NCI-H146 treated with DMSO at 0.1 percent for 48 hours (cell line): ENCODE results near the gene ENPP7.

Experiments used
- DNase-seq: peaks from one replicate; lab custom pipeline; 2025; ENCODE audit not compliant: unreplicated experiment; lab: John Stamatoyannopoulos, UW

ENPP7 gene

GRCh38 chr17:79776376-79777119 lies 45.8 kb downstream of the ENPP7 start:
- DNase-seq = peak; percentile 40

DNA sequence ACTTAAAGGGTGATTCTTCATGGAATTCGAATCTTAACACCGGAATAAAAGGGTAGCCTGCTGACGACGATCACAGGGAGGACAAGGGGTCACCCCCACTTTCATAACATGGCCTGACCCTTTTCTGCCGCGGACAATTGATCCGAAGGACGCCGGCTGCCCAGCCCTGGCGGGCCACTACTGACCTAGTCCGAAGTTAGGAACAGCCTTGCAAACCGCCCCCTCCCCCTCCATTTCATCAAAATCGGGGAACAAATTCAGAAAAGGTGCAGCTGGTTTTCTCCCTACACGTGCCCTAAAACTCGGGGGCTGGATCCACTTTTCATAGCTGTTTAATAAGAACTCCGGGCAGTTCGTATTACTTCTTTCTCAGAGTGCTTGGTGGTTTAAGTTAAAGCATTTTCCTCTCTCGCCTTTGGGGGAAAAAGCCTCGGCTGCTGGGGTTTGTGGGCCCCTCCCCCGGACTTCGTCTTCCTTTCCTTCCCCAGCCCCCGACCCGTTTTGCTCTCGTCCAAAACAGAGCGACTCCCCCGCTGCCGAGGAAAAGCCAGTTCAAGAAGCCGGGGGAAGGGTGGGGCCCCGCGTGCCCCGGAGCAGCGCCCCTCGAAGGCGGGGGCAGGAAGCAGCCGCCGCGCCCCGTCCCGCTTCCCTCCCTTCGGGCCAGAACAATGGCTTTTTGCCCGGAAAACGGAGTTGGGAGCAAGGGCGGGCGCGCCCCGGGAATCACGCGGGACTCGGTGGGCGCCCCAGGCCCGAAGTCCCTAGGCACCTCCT lies 46.6 kb downstream of the ENPP7 start:
- no peak for DNase-seq

DNA sequence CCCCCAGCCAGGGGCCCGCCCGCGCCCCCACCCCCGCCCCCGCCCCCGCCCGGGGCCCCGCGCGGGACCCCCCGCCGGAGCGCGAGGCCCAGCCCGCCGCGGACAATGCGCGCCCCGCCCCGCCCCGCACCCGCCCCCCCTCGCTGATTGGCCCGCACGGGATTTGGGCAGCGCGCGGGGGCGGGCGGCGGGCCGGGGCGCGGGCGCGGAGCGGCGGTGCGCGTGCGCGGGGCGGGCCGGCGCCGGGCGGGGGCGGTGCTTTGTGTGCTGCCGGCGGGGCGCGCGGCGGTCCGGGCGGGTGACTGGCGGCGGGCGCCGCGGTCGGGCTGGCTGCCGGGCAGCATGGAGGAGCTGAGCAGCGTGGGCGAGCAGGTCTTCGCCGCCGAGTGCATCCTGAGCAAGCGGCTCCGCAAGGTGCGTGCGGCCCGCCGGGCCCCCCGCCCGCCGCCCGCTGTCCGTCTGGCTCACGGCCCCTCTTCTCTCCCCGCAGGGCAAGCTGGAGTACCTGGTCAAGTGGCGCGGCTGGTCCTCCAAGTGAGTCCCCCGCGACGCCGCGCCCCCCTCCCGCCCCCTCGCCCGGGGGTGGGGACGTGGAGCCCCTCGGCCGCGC lies 47.3 kb downstream of the ENPP7 start, which contains the start of gene CBX2:
Gene CBX2 (plus strand): TSS at position 255 of the 610 bp plus-strand sequence. CDS start 88 bp downstream, at position 343.
- DNase-seq = peak; percentile 30

- DNase-seq = peak; percentile 38
These were observed 47.9 kb downstream of the ENPP7 start for GRCh38 chr17:79778504-79779083.

- DNase-seq = no peak
These were observed 48.4 kb downstream of the ENPP7 start for GRCh38 chr17:79779084-79779529.

DNA sequence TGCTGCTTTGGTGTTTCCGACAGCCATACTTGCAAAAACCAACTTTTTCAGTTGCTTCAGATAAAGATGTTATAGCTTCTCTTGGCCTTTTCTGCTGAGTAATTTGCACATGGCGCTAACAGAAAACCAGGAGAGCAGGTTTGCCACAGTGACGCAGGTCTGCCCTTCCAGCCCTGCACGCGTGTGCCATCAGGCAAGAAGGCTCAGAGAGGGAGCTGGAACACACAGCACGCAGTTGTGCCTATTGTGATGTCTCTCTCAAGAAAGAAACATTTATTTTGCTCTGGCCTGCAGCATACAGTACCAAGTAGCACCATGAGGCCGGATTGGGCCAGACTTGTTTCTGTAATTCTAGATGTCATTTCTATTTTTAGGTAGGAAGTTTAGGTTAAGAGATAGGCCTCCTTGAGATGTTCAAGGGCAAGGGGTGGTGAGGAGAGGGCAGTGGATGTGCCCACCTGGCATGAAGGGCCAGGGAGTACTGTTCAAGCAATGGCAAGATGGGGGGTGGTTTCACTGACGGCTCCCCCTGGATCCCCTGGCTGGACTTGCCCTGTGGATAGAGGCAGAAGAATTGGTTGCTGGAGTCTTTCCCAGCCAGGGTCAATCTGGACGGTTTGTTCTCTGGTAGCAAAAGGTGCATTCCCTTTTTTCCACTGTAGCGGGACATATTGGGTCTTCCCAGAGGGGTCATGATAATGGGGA lies 49.1 kb downstream of the ENPP7 start:
- no peak for DNase-seq

DNA sequence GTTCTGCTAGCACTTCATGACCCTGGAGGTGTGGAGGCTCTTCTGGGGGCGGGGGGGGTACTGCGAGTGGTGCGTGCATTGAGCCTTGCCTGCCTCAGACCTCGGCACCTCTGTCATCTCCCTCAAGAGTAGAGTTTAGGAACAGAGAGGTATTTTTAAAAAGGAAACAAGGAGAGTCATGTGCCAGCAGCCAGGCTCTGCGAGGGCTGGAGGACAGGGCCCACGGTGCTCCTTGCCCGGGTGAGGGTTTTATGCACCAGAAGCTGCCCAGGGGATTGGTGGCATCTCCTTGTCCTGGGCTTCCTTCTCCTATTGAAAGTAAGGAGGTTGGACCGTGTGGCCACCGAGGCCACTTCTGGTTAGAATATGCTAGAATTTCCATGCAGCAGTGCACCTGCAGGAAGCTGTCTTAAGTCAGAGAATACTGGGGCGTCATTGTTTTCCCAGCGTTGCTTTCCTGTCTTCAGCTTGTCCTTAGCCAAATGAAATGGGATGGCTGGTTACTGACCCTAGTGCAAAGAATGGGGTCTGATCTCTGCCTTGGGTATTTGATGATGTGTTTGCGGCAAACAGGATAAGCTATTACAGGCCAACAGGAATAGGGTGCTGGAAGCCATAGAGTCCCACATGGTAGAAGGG lies 50.4 kb downstream of the ENPP7 start:
- DNase-seq = no peak

DNA sequence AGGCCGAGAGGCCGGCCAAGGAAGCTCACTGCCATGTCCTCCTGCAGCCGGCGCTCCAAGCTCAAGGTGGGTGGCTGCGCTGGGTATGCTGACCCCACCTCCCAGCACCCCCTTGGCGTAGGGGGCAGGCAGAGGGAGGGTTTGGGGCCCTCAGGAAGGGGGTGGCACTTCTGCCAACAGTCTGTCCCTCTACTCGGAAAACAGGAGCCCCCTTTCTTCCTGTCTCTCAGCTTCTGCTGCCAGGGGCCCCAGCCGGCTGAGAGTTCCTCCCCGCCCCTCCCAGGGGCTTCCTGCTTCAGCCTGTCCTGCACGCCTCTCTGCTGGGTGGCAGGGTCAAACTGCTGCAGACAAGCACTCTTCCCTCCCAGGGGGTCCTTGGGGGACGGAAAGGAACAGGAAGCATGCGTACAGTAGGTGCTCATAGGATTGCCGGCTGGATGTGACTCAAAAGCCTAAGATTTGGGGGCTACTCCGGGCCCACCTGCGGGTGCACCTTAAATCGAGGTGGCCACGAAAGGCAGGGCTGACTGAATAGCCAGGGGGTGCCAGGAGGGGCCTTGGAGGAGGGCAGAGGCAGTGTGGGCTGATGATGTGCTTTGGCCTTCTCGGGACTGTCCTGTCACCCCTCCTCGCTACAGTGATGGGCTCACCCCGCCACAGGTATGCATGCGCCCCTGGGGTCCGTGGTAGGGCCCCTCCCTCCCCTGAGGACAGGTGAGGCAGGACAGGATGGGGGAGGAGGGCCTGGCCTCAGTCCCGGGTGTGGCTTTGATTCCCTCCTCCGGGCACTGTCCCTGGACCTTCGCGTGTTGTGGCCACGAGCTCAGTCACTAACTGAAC lies 51.2 kb downstream of the ENPP7 start:
- no peak for DNase-seq

GRCh38 chr17:79783891-79784290 lies 53.1 kb downstream of the ENPP7 start:
- no peak for DNase-seq

DNA sequence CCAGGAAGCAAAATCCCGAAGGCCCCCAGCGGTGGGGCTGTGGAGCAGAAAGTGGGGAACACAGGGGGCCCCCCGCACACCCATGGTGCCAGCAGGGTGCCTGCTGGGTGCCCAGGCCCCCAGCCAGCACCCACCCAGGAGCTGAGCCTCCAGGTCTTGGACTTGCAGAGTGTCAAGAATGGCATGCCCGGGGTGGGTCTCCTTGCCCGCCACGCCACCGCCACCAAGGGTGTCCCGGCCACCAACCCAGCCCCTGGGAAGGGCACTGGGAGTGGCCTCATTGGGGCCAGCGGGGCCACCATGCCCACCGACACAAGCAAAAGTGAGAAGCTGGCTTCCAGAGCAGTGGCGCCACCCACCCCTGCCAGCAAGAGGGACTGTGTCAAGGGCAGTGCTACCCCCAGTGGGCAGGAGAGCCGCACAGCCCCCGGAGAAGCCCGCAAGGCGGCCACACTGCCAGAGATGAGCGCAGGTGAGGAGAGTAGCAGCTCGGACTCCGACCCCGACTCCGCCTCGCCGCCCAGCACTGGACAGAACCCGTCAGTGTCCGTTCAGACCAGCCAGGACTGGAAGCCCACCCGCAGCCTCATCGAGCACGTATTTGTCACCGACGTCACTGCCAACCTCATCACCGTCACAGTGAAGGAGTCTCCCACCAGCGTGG lies 53.7 kb downstream of the ENPP7 start:
- DNase-seq = no peak

DNA sequence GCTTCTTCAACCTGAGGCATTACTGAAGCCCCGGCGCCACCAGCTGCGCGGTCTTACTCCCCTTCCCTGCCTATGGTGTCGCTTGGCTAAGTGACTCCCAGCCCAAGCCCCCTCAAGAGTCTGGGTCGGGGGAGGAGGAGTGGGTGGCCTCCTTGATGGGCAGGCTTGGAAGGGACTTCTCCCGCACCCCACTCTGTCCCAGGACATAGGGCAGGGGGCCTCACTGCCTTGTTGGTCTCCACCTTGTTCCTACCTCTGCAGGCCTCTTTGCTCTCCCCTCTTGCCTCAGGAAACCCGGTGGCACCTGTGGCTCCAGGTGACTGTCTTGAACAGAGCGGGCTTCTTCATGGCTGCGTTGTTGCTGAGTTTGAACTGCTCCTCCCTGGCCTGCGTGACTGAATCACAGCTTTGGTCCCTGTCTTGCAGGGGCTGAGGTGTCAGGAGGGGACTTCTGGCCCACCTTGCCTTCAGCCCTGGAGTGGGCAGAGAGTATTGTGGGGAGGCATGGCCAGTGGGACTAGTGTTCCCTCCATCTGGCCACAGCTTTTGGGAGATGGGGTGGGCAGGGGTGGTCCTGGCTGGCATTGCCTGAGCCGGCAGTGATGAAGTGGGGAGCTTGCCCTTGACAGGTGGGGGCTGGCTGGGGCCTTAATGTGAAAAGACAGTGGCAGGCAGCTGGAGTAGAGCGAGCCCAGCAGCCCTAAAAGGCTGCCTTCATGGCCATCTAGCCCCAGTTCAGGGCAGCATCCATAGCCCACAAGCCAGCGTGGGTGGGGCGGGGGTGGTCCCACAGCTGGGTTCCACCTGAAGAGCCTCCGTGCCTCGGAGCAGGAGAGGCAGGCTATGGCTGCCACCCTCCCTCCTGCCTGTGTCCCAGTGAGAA lies 54.5 kb downstream of the ENPP7 start:
- DNase-seq = no peak

GRCh38 chr17:79785900-79786810 lies 55.4 kb downstream of the ENPP7 start:
- DNase-seq = no peak

- no peak for DNase-seq
These were observed 56.3 kb downstream of the ENPP7 start for GRCh38 chr17:79786930-79787643.

DNA sequence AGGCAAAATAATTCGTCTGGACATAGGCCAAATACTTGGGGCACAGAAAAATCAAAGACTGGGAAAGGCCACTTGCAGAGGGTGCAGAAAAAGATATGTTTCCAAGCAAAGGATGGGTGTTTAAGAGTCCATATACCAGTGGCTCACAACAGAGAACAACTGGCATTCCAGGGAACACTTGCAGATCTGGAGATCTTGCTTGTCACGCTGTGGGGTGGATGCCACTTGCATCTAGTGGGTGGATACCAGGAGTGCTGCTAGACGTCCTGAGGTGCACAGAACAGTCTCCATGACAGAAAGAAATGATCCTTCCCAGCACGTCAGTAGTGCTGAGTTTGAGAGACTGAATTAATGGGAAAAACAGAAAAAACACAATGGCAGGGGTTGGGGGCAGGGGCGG lies 57.7 kb downstream of the ENPP7 start:
- no peak for DNase-seq

DNA sequence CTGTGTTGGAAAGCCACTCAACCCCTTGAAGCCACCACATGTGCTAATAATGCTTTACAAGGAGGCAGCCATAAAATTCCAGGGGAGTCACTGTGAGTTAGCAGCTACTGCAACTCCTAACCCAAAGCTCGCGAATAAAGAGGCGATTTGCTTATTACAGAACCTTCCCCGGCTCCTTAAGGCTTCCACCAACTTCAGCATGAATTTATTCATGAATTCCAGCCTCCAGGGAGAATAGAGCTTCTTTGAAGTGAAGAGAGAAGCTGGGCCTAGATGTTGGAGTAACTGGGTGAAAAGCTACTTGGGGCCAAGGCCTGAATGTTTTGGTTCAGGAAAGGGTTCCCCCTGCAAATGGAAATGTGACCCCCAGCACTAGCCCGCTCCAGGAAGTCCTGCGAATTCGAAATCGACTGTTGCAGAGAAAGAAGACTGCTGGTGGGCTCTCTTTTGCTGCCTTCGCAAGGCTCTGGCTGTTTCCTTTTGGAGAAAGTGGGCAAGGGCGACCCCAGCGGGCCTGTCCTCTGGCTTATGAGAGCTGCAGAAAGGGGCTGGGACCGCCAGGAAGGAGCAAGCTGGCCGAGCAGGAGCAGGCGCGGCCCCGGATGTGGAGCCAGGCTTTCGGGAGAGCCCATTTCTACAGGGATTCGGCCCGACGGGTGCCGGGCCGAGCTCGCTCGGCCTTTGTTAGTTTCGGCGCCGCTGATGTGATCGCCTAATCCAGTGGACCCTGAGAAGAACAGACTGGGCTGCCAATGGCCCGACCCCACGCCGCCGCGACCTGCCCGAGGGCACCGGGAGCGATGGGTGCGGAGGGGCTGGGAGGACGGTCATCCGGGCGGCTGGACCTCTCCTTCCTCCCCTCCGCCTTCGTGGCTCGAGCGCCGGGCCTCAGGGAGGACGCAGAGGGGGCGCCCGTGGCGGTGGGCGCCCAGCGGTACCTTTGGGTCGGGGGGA lies 58.5 kb downstream of the ENPP7 start:
- no peak for DNase-seq
